Ishikawa (cell line): ENCODE measurements around the gene THADA.

ENCODE experiments used
- EP300 ChIP-seq: IDR thresholded peaks from 2 replicates; pipeline ENCODE4 v1.6.1; 2012; ENCODE audit warnings: borderline replicate concordance
- YY1 ChIP-seq: IDR thresholded peaks from 2 replicates; pipeline ENCODE4 v1.6.1; 2012; ENCODE audit warnings: low read depth

DNA sequence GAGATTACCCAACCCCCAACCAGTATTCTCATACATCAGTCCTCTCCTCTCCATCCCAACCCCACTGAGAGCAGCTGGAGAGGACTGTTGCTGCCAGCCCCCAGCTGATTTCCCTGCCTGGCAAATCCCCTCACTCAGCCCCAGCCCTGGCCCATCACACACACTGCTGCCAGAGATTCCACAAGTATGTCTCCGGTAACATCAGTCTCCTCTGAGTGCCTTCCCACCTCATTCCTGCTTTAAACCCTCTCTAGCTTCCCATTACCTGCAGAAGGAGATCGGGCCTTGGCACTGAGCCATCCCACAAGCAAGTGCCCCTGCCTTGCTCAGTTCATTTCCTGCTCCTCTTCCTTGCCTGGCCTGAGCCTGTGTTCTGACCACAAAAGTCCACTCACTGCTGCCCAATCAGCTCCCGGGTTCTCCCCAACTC lies 318.9 kb downstream of the THADA start:
- TF ChIP-seq EP300: no peak
- TF ChIP-seq YY1: no peak
